ENCODE results near the gene OR4D6. TPM values are rescaled to one million over a fixed set of nuclear protein-coding genes. Genes with fewer than 3 reads are reported as not detected.

The OR4D6 gene
- total and polyA plus RNA-seq, 2 donors from 2014 or later = not detected

DNA sequence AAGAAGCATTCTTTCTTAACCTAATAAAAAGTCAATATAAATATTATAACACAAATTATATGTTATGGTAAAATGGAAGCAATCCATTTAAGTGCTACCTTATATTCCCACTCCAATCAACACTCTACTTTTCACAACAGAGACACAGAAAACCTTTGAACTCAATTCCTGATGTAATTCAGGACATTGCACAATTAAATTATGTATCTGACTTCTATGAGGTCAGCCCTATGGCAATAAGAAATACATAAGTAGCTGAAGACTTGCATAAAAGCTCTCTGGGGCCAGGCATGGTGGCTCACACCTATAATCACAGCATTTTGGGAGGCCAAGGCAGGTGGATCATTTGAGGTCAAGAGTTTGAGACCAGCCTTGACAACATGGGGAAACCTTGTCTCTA is 23.1 kb downstream of the OR4D6 start:
- Histone ChIP-seq H3K4me3 (ENCODE audit: low read length in 3 of 3) (no peak overlapping the region), H3K9ac (ENCODE audit: low read length in 3 of 3) (no peak overlapping the region), H3K9me3 (ENCODE audit: control insufficient read depth in 2 of 3, insufficient read depth in 1 of 3, low read length in 3 of 3) (no peaks in the 10 kb centered on the region), H3K36me3 (ENCODE audit: control insufficient read depth in 2 of 3, insufficient read depth in 3 of 3, low read length in 3 of 3) (no peaks in the 10 kb centered on the region), H3K4me1 (ENCODE audit: control insufficient read depth in 2 of 3, insufficient read depth in 2 of 3, low read depth in 1 of 3, low read length in 3 of 3) (no peaks in the 10 kb centered on the region), H3K27ac (ENCODE audit: low read depth in 2 of 2, low read length in 2 of 2) (no peak overlapping the region), H3K27me3 (ENCODE audit: control insufficient read depth, insufficient read depth, low read length) (no peaks in the 10 kb centered on the region)
- FAIRE-seq (no peak), DNase-seq (no peak)
- TF ChIP-seq, protein P1, sequence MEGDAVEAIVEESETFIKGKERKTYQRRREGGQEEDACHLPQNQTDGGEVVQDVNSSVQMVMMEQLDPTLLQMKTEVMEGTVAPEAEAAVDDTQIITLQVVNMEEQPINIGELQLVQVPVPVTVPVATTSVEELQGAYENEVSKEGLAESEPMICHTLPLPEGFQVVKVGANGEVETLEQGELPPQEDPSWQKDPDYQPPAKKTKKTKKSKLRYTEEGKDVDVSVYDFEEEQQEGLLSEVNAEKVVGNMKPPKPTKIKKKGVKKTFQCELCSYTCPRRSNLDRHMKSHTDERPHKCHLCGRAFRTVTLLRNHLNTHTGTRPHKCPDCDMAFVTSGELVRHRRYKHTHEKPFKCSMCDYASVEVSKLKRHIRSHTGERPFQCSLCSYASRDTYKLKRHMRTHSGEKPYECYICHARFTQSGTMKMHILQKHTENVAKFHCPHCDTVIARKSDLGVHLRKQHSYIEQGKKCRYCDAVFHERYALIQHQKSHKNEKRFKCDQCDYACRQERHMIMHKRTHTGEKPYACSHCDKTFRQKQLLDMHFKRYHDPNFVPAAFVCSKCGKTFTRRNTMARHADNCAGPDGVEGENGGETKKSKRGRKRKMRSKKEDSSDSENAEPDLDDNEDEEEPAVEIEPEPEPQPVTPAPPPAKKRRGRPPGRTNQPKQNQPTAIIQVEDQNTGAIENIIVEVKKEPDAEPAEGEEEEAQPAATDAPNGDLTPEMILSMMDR (IDR thresholded peaks at IDR 0.05; ENCODE audit: borderline replicate concordance, extremely low read depth, insufficient read depth) = no peak
- intact Hi-C loops (cut with DNase I) = no loop called here

DNA sequence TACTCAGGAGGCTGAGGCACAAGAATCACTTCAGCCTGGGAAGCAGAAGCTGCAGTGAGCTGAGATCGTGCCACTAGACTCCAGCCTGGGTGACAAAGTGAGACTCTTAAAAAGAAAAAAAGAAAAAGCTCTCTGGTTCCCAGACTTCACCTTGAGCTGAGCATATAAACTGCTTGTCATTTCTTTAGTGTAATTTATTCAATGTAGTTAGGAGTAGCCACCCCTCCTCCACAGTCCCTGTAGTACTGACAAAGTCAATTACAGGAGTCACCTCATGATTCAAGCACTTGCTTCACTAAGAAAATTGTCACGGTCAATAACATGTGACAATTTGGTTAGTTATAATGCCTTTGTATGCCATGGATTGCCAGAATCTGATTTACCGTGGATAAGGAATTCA is 23.6 kb downstream of the OR4D6 start:
- no peak overlapping the region for H3K9ac ChIP-seq (ENCODE audit: low read length in 3 of 3)
- DNase-seq (peak in 2 of 5 donors; percentile 24 to 34), FAIRE-seq (no peak)
- H3K9me3 ChIP-seq (ENCODE audit: control insufficient read depth in 2 of 3, insufficient read depth in 1 of 3, low read length in 3 of 3) = no peaks in the 10 kb centered on the region
- TF ChIP-seq, protein P1 (IDR thresholded peaks at IDR 0.05; ENCODE audit: borderline replicate concordance, extremely low read depth, insufficient read depth) = no peak
- no peaks in the 10 kb centered on the region for H3K36me3 ChIP-seq (ENCODE audit: control insufficient read depth in 2 of 3, insufficient read depth in 3 of 3, low read length in 3 of 3)
- no peaks in the 10 kb centered on the region for H3K4me1 ChIP-seq (ENCODE audit: control insufficient read depth in 2 of 3, insufficient read depth in 2 of 3, low read depth in 1 of 3, low read length in 3 of 3)
- H3K27me3 ChIP-seq (ENCODE audit: control insufficient read depth, insufficient read depth, low read length) = no peaks in the 10 kb centered on the region
- intact Hi-C loops (cut with DNase I) = no loop called here
- no peak overlapping the region for H3K27ac ChIP-seq (ENCODE audit: low read depth in 2 of 2, low read length in 2 of 2)
- H3K4me3 ChIP-seq (ENCODE audit: low read length in 3 of 3) = no peak overlapping the region

DNA sequence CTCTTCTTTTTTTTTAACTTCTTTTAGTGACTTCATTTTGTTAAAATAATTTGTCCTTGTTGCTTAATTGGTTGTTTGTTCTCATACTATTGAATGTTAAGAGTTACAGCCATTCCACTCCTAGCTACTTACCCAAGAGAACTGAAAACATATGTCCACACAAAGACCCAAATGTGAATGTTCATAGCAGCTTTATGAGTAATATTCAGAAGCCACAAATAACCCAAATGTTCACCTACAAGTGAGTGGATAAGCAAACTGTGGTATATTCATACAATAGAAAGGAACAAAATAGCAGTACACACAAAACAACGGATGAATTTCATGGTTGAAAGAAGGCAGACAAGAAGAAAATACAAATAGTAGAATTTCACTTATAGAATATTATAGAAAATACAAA is 45.2 kb downstream of the OR4D6 start:
- TF ChIP-seq, protein P1 (IDR thresholded peaks at IDR 0.05; ENCODE audit: borderline replicate concordance, extremely low read depth, insufficient read depth) = no peak
- FAIRE-seq = no peak
- no peak for DNase-seq

DNA sequence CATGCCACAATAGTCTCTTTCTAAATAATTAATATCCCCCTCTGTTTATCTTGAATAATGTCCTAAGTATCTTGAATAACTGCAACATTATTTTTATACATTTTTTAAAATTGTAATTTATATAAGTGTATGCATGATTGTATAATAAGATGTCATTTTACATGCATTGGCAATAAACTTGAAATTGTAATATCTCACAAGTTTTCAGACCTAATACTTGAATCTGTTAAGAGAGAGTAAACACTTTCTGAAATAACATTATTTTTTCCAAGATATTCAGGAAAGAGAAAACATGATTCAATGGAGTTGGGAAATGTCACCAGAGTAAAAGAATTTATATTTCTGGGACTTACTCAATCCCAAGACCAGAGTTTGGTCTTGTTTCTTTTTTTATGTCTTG is 46.5 kb downstream of the OR4D6 start, which contains the start of gene OR4D11:
Gene OR4D11, plus strand, starts transcription at position 301 of the 400 bp plus-strand sequence. Its CDS starts 0 bp downstream, at position 301.
- H3K27ac ChIP-seq (ENCODE audit: low read depth in 2 of 2, low read length in 2 of 2) = no peak within 1 kb of the TSS
- FAIRE-seq = no peak
- no peaks in the 10 kb centered on the region for H3K36me3 ChIP-seq (ENCODE audit: control insufficient read depth in 2 of 3, insufficient read depth in 3 of 3, low read length in 3 of 3)
- H3K9ac ChIP-seq (ENCODE audit: low read length in 3 of 3) = no peak within 1 kb of the TSS
- intact Hi-C loops (cut with DNase I) = no loop called here
- no peaks in the 10 kb centered on the region for H3K27me3 ChIP-seq (ENCODE audit: control insufficient read depth, insufficient read depth, low read length)
- no peak within 1 kb of the TSS for H3K4me3 ChIP-seq (ENCODE audit: low read length in 3 of 3)
- no peaks in the 10 kb centered on the region for H3K9me3 ChIP-seq (ENCODE audit: control insufficient read depth in 2 of 3, insufficient read depth in 1 of 3, low read length in 3 of 3)
- H3K4me1 ChIP-seq (ENCODE audit: control insufficient read depth in 2 of 3, insufficient read depth in 2 of 3, low read depth in 1 of 3, low read length in 3 of 3) = no peaks in the 10 kb centered on the region
- TF ChIP-seq, protein P1 (IDR thresholded peaks at IDR 0.05; ENCODE audit: borderline replicate concordance, extremely low read depth, insufficient read depth) = no peak
- DNase-seq = no peak

More for the DNA sequence above, 45.2 kb downstream of the OR4D6 start:
- H3K4me3 ChIP-seq (ENCODE audit: low read length in 3 of 3) = no peak overlapping the region
- no peaks in the 10 kb centered on the region for H3K9me3 ChIP-seq (ENCODE audit: control insufficient read depth in 2 of 3, insufficient read depth in 1 of 3, low read length in 3 of 3)
- no peaks in the 10 kb centered on the region for H3K4me1 ChIP-seq (ENCODE audit: control insufficient read depth in 2 of 3, insufficient read depth in 2 of 3, low read depth in 1 of 3, low read length in 3 of 3)
- no peaks in the 10 kb centered on the region for H3K36me3 ChIP-seq (ENCODE audit: control insufficient read depth in 2 of 3, insufficient read depth in 3 of 3, low read length in 3 of 3)
- no peaks in the 10 kb centered on the region for H3K27me3 ChIP-seq (ENCODE audit: control insufficient read depth, insufficient read depth, low read length)
- no peak overlapping the region for H3K9ac ChIP-seq (ENCODE audit: low read length in 3 of 3)
- H3K27ac ChIP-seq (ENCODE audit: low read depth in 2 of 2, low read length in 2 of 2) = no peak overlapping the region
- intact Hi-C loops (cut with DNase I) = no loop called here
